HCT116 (cell line): ENCODE measurements around the gene HCAR1. TPM values are rescaled to one million over a fixed set of nuclear protein-coding genes. Genes with fewer than 3 reads are reported as not detected.
"Not testable (repeated sequence)": the region's sequence is repeated elsewhere in the genome, so short reads cannot be mapped to it uniquely, and the experiment has no call there.

ENCODE experiments used
- ATAC-seq: fragments of 200-7000 bp; cut with Tn5 transposase; 2 replicates; pipeline ENCODE4 v1.9.1; 2020; ENCODE audit warnings: mild to moderate bottlenecking, moderate library complexity
- BruUV-seq: library from RNA; stranded (reverse); fragments of 400-500 nt; replicated peaks from 2 replicates; lab custom pipeline; 2021; lab: Mats Ljungman, UMichigan
- CTCF ChIA-PET: fragments of 300-600 bp; sonication (Branson Sonifier 250); formaldehyde crosslinking; loops from one replicate; lab custom pipeline; 2021; ENCODE audit warnings: antibody characterized with exemption; lab: Charles Lee
- POLR2A ChIA-PET: fragments of 300-600, 350-600 bp; sonication (Branson Sonifier 250); formaldehyde crosslinking; loops from one replicate; lab custom pipeline; 2021; ENCODE audit warnings: antibody characterized with exemption; lab: Charles Lee
- RAD21 ChIA-PET, 2 experiments: fragments of 300-600 bp; sonication (Branson Sonifier 250); formaldehyde crosslinking; loops; one replicate each; lab custom pipeline; 2023; ENCODE audit warnings: low total read pairs in 2 of 2; ENCODE audit not compliant: uncharacterized antibody in 2 of 2, unreplicated experiment in 2 of 2, low non-redundant PET in 1 of 2; lab: Charles Lee
- DNase-seq: peaks from one replicate; pipeline ENCODE4 v3.0.0-alpha.2; 2010; ENCODE audit warnings: low read depth, low spot score
- H2AFZ ChIP-seq: fragments of 200-600 bp; shearing (Covaris generic), sonication (generic); 2 replicates; pipeline ENCODE4 v1.6.1; 2017; ENCODE audit warnings: low read depth, mixed run types, mixed read lengths, antibody characterized with exemption, low read length; ENCODE audit not compliant: poor library complexity, severe bottlenecking
- H3K27ac ChIP-seq: 2 replicates; pipeline ENCODE4 v1.5.1; 2012; ENCODE audit warnings: low read depth, low read length
- H3K27me3 ChIP-seq: fragments of 200-600 bp; sonication (generic); 2 replicates; pipeline ENCODE4 v1.6.1; 2016; ENCODE audit warnings: mixed run types, low read length, mixed read lengths; ENCODE audit not compliant: insufficient read depth
- H3K36me3 ChIP-seq, 2 experiments: fragments of 200-500 bp in 1 of 2; fragments of 200-600 bp in 1 of 2; sonication (Bioruptor generic) in 1 of 2; sonication (generic) in 1 of 2; 2 replicates each; pipeline versions ENCODE4 v1.5.1 to v1.6.1; 2014 to 2016; ENCODE audit warnings: low read length in 2 of 2, inconsistent platforms in 1 of 2, mixed read lengths in 1 of 2, mixed run types in 1 of 2; ENCODE audit not compliant: insufficient read depth in 2 of 2, control insufficient read depth in 1 of 2
- H3K4me1 ChIP-seq, 2 experiments: fragments of 200-600 bp in 1 of 2; sonication (generic) in 1 of 2; 2 replicates each; pipeline versions ENCODE4 v1.5.1 to v1.6.1; 2012 to 2017; ENCODE audit warnings: low read length in 2 of 2, inconsistent platforms in 1 of 2, mild to moderate bottlenecking in 1 of 2, mixed read lengths in 1 of 2, mixed run types in 1 of 2, moderate library complexity in 1 of 2; ENCODE audit not compliant: insufficient read depth in 2 of 2, control insufficient read depth in 1 of 2
- H3K4me2 ChIP-seq: fragments of 200-600 bp; sonication (generic); 2 replicates; pipeline ENCODE4 v1.6.1; 2017; ENCODE audit warnings: mixed run types, low read length, mixed read lengths
- H3K4me3 ChIP-seq, 2 experiments: fragments of 200-600 bp in 1 of 2; sonication (generic) in 1 of 2; replicated peaks in 1 of 2; 2 replicates each; pipeline ENCODE4 v1.5.1; 2011 to 2016; ENCODE audit warnings: low read length in 2 of 2, control low read depth in 1 of 2, low read depth in 1 of 2, mild to moderate bottlenecking in 1 of 2, mixed read lengths in 1 of 2, mixed run types in 1 of 2
- H3K79me2 ChIP-seq: fragments of 200-600 bp; sonication (generic); 2 replicates; pipeline ENCODE4 v1.6.1; 2017; ENCODE audit warnings: mild to moderate bottlenecking, mixed run types, low read length, moderate library complexity, mixed read lengths; ENCODE audit not compliant: insufficient read depth
- H3K9ac ChIP-seq: fragments of 200-600 bp; sonication (generic); 2 replicates; pipeline ENCODE4 v1.6.1; 2016; ENCODE audit warnings: low read length, mixed read lengths
- H3K9me2 ChIP-seq: fragments of 200-600 bp; sonication (generic), shearing (Covaris generic); 2 replicates; pipeline ENCODE4 v1.6.1; 2017; ENCODE audit warnings: mixed run types, mild to moderate bottlenecking, moderate library complexity; ENCODE audit not compliant: insufficient read depth
- H3K9me3 ChIP-seq, 2 experiments: fragments of 200-500 bp in 1 of 2; fragments of 200-600 bp in 1 of 2; sonication (Bioruptor generic) in 1 of 2; sonication (generic) in 1 of 2; 2 replicates each; pipeline ENCODE4 v1.6.1; 2014 to 2017; ENCODE audit warnings: low read length in 2 of 2, mixed read lengths in 2 of 2, inconsistent platforms in 1 of 2, low read depth in 1 of 2, mild to moderate bottlenecking in 1 of 2, mixed run types in 1 of 2, moderate library complexity in 1 of 2; ENCODE audit not compliant: control insufficient read depth in 1 of 2, insufficient read depth in 1 of 2
- H4K20me1 ChIP-seq: fragments of 200-600 bp; sonication (generic), shearing (Covaris generic); 2 replicates; pipeline ENCODE4 v1.6.1; 2017; ENCODE audit warnings: mixed run types, mild to moderate bottlenecking, moderate library complexity; ENCODE audit not compliant: insufficient read depth
- RAD21 ChIP-seq: IDR thresholded peaks from 2 replicates; pipeline ENCODE4 v1.6.1; 2012; ENCODE audit warnings: low read depth, mild to moderate bottlenecking
- REST ChIP-seq: IDR thresholded peaks from 2 replicates; pipeline ENCODE4 v1.6.1; 2012; ENCODE audit warnings: low read depth
- SP1 ChIP-seq: IDR thresholded peaks from 2 replicates; pipeline ENCODE4 v1.6.1; 2012; ENCODE audit warnings: low read depth
- intact Hi-C: fragments of 100-400 bp; cut with micrococcal nuclease; formaldehyde crosslinking; loops from 2 replicates; pipeline ENCODE4 v1.10.0; 2022
- total RNA-seq: library from RNA; stranded (reverse); gene quantifications from one replicate; pipeline ENCODE4 v1.2.1, GENCODE V29; 2021; ENCODE audit not compliant: unreplicated experiment

HCAR1 gene
- total RNA-seq, 1 experiment from 2014 or later: not detected

GRCh38 chr12:122681814-122682213 is 48.8 kb downstream of the HCAR1 start (continued):
- TF ChIP-seq REST: no peak
- no peak for TF ChIP-seq SP1
- TF ChIP-seq RAD21: no peak

DNA sequence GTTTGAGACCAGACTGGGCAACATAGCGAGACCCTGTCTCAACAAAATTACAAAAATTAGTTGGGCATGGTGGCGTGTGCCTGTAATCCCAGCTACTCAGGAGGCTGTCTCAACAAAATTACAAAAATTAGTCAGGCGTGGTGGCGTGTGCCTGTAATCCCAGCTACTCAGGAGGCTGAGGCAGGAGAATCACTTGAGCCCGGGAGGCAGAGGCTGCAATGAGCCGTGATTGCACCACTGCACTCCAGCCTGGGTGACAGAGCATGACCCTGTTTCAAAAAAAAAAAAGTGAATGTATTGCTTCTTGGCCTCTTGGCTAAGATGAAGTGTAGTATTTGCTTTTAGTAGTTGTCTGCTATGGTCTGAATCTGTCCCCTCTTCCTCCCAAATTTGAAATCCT is 49.7 kb downstream of the HCAR1 start:
- H3K27me3 ChIP-seq, H2AFZ ChIP-seq, BruUV-seq, DNase-seq, intact Hi-C loops, H3K4me2 ChIP-seq, ATAC-seq, H3K36me3 ChIP-seq, H3K27ac ChIP-seq, RAD21 ChIA-PET, H3K9ac ChIP-seq, H3K4me3 ChIP-seq, H3K9me2 ChIP-seq, POLR2A ChIA-PET, H4K20me1 ChIP-seq, H3K79me2 ChIP-seq, H3K9me3 ChIP-seq, CTCF ChIA-PET: not testable (repeated sequence)
- H3K4me1 ChIP-seq: peaks cover 17 to 25% of the 10 kb centered on the region in 2 experiments

GRCh38 chr12:122676781-122677180 is 53.9 kb downstream of the HCAR1 start:
- RAD21 ChIA-PET: not testable (repeated sequence)

More at GRCh38 chr12:122676781-122677180, 53.9 kb downstream of the HCAR1 start:
- ATAC-seq, H3K27me3 ChIP-seq, H3K4me2 ChIP-seq, CTCF ChIA-PET, H3K27ac ChIP-seq, POLR2A ChIA-PET, H3K79me2 ChIP-seq, DNase-seq, BruUV-seq, H3K4me3 ChIP-seq, H2AFZ ChIP-seq, H4K20me1 ChIP-seq, H3K9me2 ChIP-seq, H3K36me3 ChIP-seq, H3K9ac ChIP-seq, intact Hi-C loops, H3K9me3 ChIP-seq: not testable (repeated sequence)
- peaks cover 17 to 25% of the 10 kb centered on the region in 2 experiments for H3K4me1 ChIP-seq

Other genes starting within 250 kb of the HCAR1 start
- 30.5 TPM for gene ZCCHC8, start 229.9 kb downstream of the HCAR1 start, total RNA-seq
- gene RSRC2, start 203.9 kb downstream of the HCAR1 start, total RNA-seq: 68.7 TPM
- 70.2 TPM for gene KNTC1, start 203.6 kb downstream of the HCAR1 start, total RNA-seq
- gene HCAR2, start 27.5 kb downstream of the HCAR1 start, total RNA-seq: not detected
- not detected for gene HCAR3, start 14.0 kb downstream of the HCAR1 start, total RNA-seq
- 59.1 TPM for gene DENR, start 22.0 kb upstream of the HCAR1 start, total RNA-seq
- gene CCDC62, start 43.7 kb upstream of the HCAR1 start, total RNA-seq: 1.7 TPM
- 57.8 TPM for gene HIP1R, start 104.6 kb upstream of the HCAR1 start, total RNA-seq
- gene VPS37B, start 165.3 kb upstream of the HCAR1 start, total RNA-seq: 55.0 TPM
- gene ABCB9, start 235.6 kb upstream of the HCAR1 start, total RNA-seq: 14.7 TPM
- gene OGFOD2, start 244.4 kb upstream of the HCAR1 start, total RNA-seq: 29.5 TPM
- 128 TPM for gene ARL6IP4, start 249.8 kb upstream of the HCAR1 start, total RNA-seq